ENCODE data around the gene PDGFRB. TPM values are rescaled to one million over a fixed set of nuclear protein-coding genes. Genes with fewer than 3 reads are reported as not detected.

Gene PDGFRB
- total and polyA plus RNA-seq, 2 of the 8 experiments (the other 6 are each of a cell fraction or from before 2014, with no cell fraction given): 4.2 to 13.7 TPM

GRCh38 chr5:150196514-150196913, 40.9 kb upstream of the PDGFRB start:
- no peak overlapping the region for H3K4ac ChIP-seq (replicated peaks; ENCODE audit: insufficient read length, low read depth, low read length)
- H2BK5ac ChIP-seq (ENCODE audit: low read depth, low read length): no peak overlapping the region
- ChIA-PET CTCF (ENCODE audit: partially characterized antibody) (interaction anchor here (14.5 to 23.7 kb wide), 2 partner anchors 18 to 21 kb away, joined by 206 to 302 read pairs; no protein-coding TSS in a partner anchor), POLR2A (ENCODE audit: partially characterized antibody) (interaction anchor here (1.0 kb wide), 1 partner anchor 14 kb away, joined by 3 read pairs; no protein-coding TSS in a partner anchor)
- no peaks in the 10 kb centered on the region; a peak in 1 of 7 replicates for H3K4me1 ChIP-seq (replicated peaks in 1 of 4; ENCODE audit: control insufficient read depth in 3 of 4, insufficient read depth in 4 of 4, low read length in 3 of 4)
- H3K79me2 ChIP-seq (ENCODE audit: control insufficient read depth in 1 of 2, insufficient read depth in 2 of 2, low read length in 2 of 2): no peaks in the 10 kb centered on the region
- H3K4me3 ChIP-seq (ENCODE audit: extremely low read depth in 1 of 4, insufficient read depth in 2 of 4, low read depth in 3 of 4, low read length in 4 of 4): no peak overlapping the region
- H2BK12ac ChIP-seq (ENCODE audit: low read depth, low read length): no peak overlapping the region
- no peak overlapping the region for H4K5ac ChIP-seq (ENCODE audit: insufficient read length, low read depth, low read length)
- no peak overlapping the region for H3K56ac ChIP-seq (replicated peaks; ENCODE audit: insufficient read length, low read depth, low read length)
- peaks cover 0 to 15% (median 12%) of the 10 kb centered on the region in 4 experiments; a peak in 3 of 7 replicates for H3K27me3 ChIP-seq (replicated peaks in 1 of 4; ENCODE audit: control insufficient read depth in 3 of 4, extremely low read depth in 1 of 4, insufficient read depth in 3 of 4, low read length in 3 of 4)
- no peak overlapping the region for H2AFZ ChIP-seq (ENCODE audit: low read length)
- H4K20me1 ChIP-seq (replicated peaks in 1 of 2; ENCODE audit: control insufficient read depth in 1 of 2, insufficient read depth in 2 of 2, low read length in 2 of 2): no peaks in the 10 kb centered on the region
- no peak overlapping the region for H3K18ac ChIP-seq (ENCODE audit: extremely low read depth, low read length)
- H3K9me3 ChIP-seq (ENCODE audit: insufficient read depth in 2 of 2, low read depth in 1 of 2, low read length in 1 of 2): no peaks in the 10 kb centered on the region
- H3K4me2 ChIP-seq (ENCODE audit: insufficient read depth in 1 of 2, low read depth in 2 of 2, low read length in 2 of 2): no peak overlapping the region
- no peak for FAIRE-seq
- no peak overlapping the region for H2BK120ac ChIP-seq (replicated peaks; ENCODE audit: low read depth, low read length)
- H3K23ac ChIP-seq (ENCODE audit: insufficient read length): no peak overlapping the region
- no peak overlapping the region for H3K14ac ChIP-seq (ENCODE audit: insufficient read length)
- no peak overlapping the region for H4K8ac ChIP-seq (ENCODE audit: extremely low read depth, insufficient read depth, low read length)
- H3K36me3 ChIP-seq (ENCODE audit: control insufficient read depth in 2 of 4, insufficient read depth in 4 of 4, low read length in 3 of 4): no peaks in the 10 kb centered on the region
- H3K79me1 ChIP-seq (ENCODE audit: low read depth, low read length): no peaks in the 10 kb centered on the region
- H4K91ac ChIP-seq (replicated peaks; ENCODE audit: insufficient read length, low read length): no peak overlapping the region
- no peak overlapping the region for H2BK15ac ChIP-seq (ENCODE audit: low read length)
- H2AK5ac ChIP-seq (ENCODE audit: low read depth, low read length): no peak overlapping the region
- H2BK20ac ChIP-seq (ENCODE audit: low read length): no peak overlapping the region
- no peak for DNase-seq (ENCODE audit: low read depth in 1 of 2, low spot score in 2 of 2)
- H3K23me2 ChIP-seq (ENCODE audit: low read depth, low read length): no peaks in the 10 kb centered on the region; the same call in 1 of the 2 replicates
- H3K9ac ChIP-seq (replicated peaks in 1 of 4; ENCODE audit: extremely low read depth in 1 of 4, low read depth in 3 of 4, low read length in 3 of 4): no peak overlapping the region
- WGBS, 2 experiments (ENCODE audit: extremely low coverage in 1 of 2, insufficient coverage in 1 of 2, insufficient read length in 1 of 2, insufficient replicate concordance in 2 of 2, low coverage in 1 of 2, low lambda C conversion rate in 2 of 2, missing lambda C conversion rate in 1 of 2): 100% methylated on average over 2 of the region's 5 CpGs; no CpG with 5 or more reads in 1 of the 2 experiments
- no peak overlapping the region for H3K27ac ChIP-seq (ENCODE audit: low read depth, low read length)
- TF ChIP-seq NRF1 (IDR thresholded peaks at IDR 0.05; ENCODE audit: low read depth, low read length) (no peak), ASH2L (IDR thresholded peaks at IDR 0.05; ENCODE audit: low read length) (no peak), BACH1 (IDR thresholded peaks at IDR 0.05; ENCODE audit: low read length) (no peak), RFX5 (IDR thresholded peaks at IDR 0.05; ENCODE audit: borderline replicate concordance, low read depth, low read length) (no peak), MAFK (IDR thresholded peaks at IDR 0.05; ENCODE audit: low read depth, low read length) (no peak), CBX8 (IDR thresholded peaks at IDR 0.05; ENCODE audit: borderline replicate concordance, low read depth, low read length) (no peak), SP4 (IDR thresholded peaks at IDR 0.05; ENCODE audit: low read length) (no peak), FOSL1 (IDR thresholded peaks at IDR 0.05; ENCODE audit: insufficient read depth, low read depth, low read length) (no peak), POU5F1 (IDR thresholded peaks at IDR 0.05; ENCODE audit: low read depth, low read length) (no peak), PHF8 (conservative IDR thresholded peaks at IDR 0.05; ENCODE audit: low read depth, low read length) (no peak), BCL11A (IDR thresholded peaks at IDR 0.05; ENCODE audit: low read depth in 2 of 2, low read length in 2 of 2) (no peak), CHD2 (IDR thresholded peaks at IDR 0.05; ENCODE audit: low read length) (no peak)

Data from H1 (cell line).